HepG2 (cell line): ENCODE results near the gene PRSS53. TPM values are rescaled to one million over a fixed set of nuclear protein-coding genes. Genes with fewer than 3 reads are reported as not detected.
A peak's percentile ranks its signal among the peaks of the same experiment; 100 is the strongest.

ENCODE experiments used
- AKAP8 ChIP-seq: sonication (generic); formaldehyde crosslinking; IDR thresholded peaks from 2 replicates; pipeline ENCODE4 v1.5.1; 2020; ENCODE audit warnings: mild to moderate bottlenecking, missing genetic modification reagents
- ERF ChIP-seq: IDR thresholded peaks from 2 replicates; pipeline ENCODE4 v1.6.1; 2018; ENCODE audit warnings: missing biosample characterization, missing genetic modification reagents
- FOXJ3 ChIP-seq: sonication (generic); formaldehyde crosslinking; IDR thresholded peaks from 2 replicates; pipeline ENCODE4 v1.4.0; 2020; ENCODE audit warnings: missing genetic modification reagents, mild to moderate bottlenecking, borderline replicate concordance
- KLF6 ChIP-seq: IDR thresholded peaks from 2 replicates; pipeline ENCODE4 v1.8.0; 2016; ENCODE audit warnings: missing biosample characterization, missing genetic modification reagents
- PATZ1 ChIP-seq: sonication (generic); formaldehyde crosslinking; IDR thresholded peaks from 2 replicates; pipeline ENCODE4 v1.4.0; 2020; ENCODE audit warnings: missing genetic modification reagents
- SNRNP70 ChIP-seq: fragments of 200-400 bp; formaldehyde crosslinking; IDR thresholded peaks from 2 replicates; pipeline ENCODE4 v1.6.1; 2017; ENCODE audit warnings: mild to moderate bottlenecking, low read depth, low read length, moderate library complexity
- ZBTB40 ChIP-seq, 2 experiments: fragments of 450-650 bp in 1 of 2; sonication (generic) in 1 of 2; formaldehyde crosslinking in 1 of 2; IDR thresholded peaks; 2 replicates each; pipeline versions ENCODE4 v1.6.1 to v1.8.0; 2016 to 2022; ENCODE audit warnings: antibody characterized with exemption in 1 of 2, mild to moderate bottlenecking in 1 of 2, missing genetic modification reagents in 1 of 2
- ZFY ChIP-seq: sonication (generic); formaldehyde crosslinking; IDR thresholded peaks from 2 replicates; pipeline ENCODE4 v1.4.0; 2020; ENCODE audit warnings: missing genetic modification reagents
- ZNF670 ChIP-seq: sonication (generic); formaldehyde crosslinking; IDR thresholded peaks from 2 replicates; pipeline ENCODE4 v1.8.0; 2022; ENCODE audit warnings: mild to moderate bottlenecking, missing genetic modification reagents, borderline replicate concordance
- ZNF724P ChIP-seq: sonication (generic); formaldehyde crosslinking; IDR thresholded peaks from 2 replicates; pipeline ENCODE4 v1.8.0; 2022; ENCODE audit warnings: missing genetic modification reagents, borderline replicate concordance
- polyA plus RNA-seq, 8 experiments: library from polyadenylated mRNA; depleted of rRNA in 3 of 8; stranded (reverse) in 7 of 8; unstranded in 1 of 8; fragments of >200 nt; fragmentation: Illumina TruSeq in 4 of 8; extraction: Trizol in 4 of 8; gene quantifications; 2 replicates each; pipeline versions ENCODE4 v1.2.1 to v1.2.3, GENCODE V29; 2011 to 2016; ENCODE audit warnings: low read depth in 4 of 8, missing spikeins in 1 of 8, mixed read lengths in 1 of 8; ENCODE audit not compliant: insufficient read depth in 1 of 8
- total RNA-seq, 5 experiments: library from RNA; depleted of rRNA; stranded (reverse); fragments of >200 nt; fragmentation: Illumina TruSeq; extraction: Trizol; gene quantifications; 2 replicates each; pipeline ENCODE4 v1.2.3, GENCODE V29; 2016; ENCODE audit warnings: low read depth in 1 of 5
- TF ChIP-seq, protein P1 (sequence below): sonication (generic); IDR thresholded peaks from 2 replicates; pipeline ENCODE4 v1.6.1; 2016; ENCODE audit warnings: low read depth, borderline replicate concordance
- TF ChIP-seq, protein P2 (sequence below): IDR thresholded peaks from 2 replicates; pipeline ENCODE4 v1.6.1; 2016; ENCODE audit warnings: missing compliant biosample characterization, missing genetic modification reagents, borderline replicate concordance

Gene PRSS53
- total and polyA plus RNA-seq, 2 of the 13 experiments (the other 11 are each of a cell fraction or from before 2014, with no cell fraction given), result 2.2 to 7.4 TPM

GRCh38 chr16:31093132-31093703, 4.5 kb upstream of the PRSS53 start (continued):
- no peak for TF ChIP-seq ZBTB40 (IDR thresholded peaks at IDR 0.05)
- TF ChIP-seq ZBTB40 (CRISPR knock-in tag; IDR thresholded peaks at IDR 0.05), result 0 out of 2 replicates have a peak, but pooled peaks have one; percentile 13
- no peak for TF ChIP-seq SNRNP70
- peak; percentile 56 for TF ChIP-seq ZFY
- no peak for TF ChIP-seq FOXJ3 (CRISPR knock-in tag)
- 0 out of 2 replicates have a peak, but pooled peaks have one; percentile 34 for TF ChIP-seq ZNF670 (CRISPR knock-in tag)
- no peak for TF ChIP-seq ZNF724P (CRISPR knock-in tag)
- 0 out of 2 replicates have a peak, but pooled peaks have one; percentile 42 for TF ChIP-seq KLF6
- TF ChIP-seq PATZ1 (CRISPR knock-in tag), result 0 out of 2 replicates have a peak, but pooled peaks have one; percentile 27
- 0 out of 2 replicates have a peak, but pooled peaks have one; percentile 30 for TF ChIP-seq ERF (CRISPR knock-in tag)
- TF ChIP-seq AKAP8 (CRISPR knock-in tag), result peak; percentile 66; the same call in 1 of the 2 replicates
- TF ChIP-seq, protein P1, sequence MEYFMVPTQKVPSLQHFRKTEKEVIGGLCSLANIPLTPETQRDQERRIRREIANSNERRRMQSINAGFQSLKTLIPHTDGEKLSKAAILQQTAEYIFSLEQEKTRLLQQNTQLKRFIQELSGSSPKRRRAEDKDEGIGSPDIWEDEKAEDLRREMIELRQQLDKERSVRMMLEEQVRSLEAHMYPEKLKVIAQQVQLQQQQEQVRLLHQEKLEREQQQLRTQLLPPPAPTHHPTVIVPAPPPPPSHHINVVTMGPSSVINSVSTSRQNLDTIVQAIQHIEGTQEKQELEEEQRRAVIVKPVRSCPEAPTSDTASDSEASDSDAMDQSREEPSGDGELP, result peak; percentile 68; the same call in 1 of the 2 replicates
- TF ChIP-seq, protein P2, sequence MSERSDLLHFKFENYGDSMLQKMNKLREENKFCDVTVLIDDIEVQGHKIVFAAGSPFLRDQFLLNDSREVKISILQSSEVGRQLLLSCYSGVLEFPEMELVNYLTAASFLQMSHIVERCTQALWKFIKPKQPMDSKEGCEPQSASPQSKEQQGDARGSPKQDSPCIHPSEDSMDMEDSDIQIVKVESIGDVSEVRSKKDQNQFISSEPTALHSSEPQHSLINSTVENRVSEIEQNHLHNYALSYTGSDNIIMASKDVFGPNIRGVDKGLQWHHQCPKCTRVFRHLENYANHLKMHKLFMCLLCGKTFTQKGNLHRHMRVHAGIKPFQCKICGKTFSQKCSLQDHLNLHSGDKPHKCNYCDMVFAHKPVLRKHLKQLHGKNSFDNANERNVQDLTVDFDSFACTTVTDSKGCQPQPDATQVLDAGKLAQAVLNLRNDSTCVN (CRISPR knock-in tag), result 0 out of 2 replicates have a peak, but pooled peaks have one; percentile 18
